K562 (cell line): Measurements from ENCODE around the gene HPS5. TPM values are rescaled to one million over a fixed set of nuclear protein-coding genes. Genes with fewer than 3 reads are reported as not detected.

Source experiments
- BCOR ChIP-seq: fragments of 450-650 bp; IDR thresholded peaks from 2 replicates; pipeline ENCODE4 v1.6.1; 2016
- C11orf30 ChIP-seq: fragments of 450-650 bp; IDR thresholded peaks from 2 replicates; pipeline ENCODE4 v1.6.1; 2016; ENCODE audit warnings: low read depth, mild to moderate bottlenecking
- CBX3 ChIP-seq, 2 experiments: IDR thresholded peaks; 1 replicate in 1 of 2; 2 replicates in 1 of 2; pipeline ENCODE4 v1.6.1; 2012; ENCODE audit warnings: inconsistent platforms in 2 of 2, low read length in 2 of 2, borderline replicate concordance in 1 of 2, control low read depth in 1 of 2
- CUX1 ChIP-seq: fragments of 200-800 bp; sonication (Bioruptor generic); IDR thresholded peaks from 2 replicates; pipeline ENCODE4 v1.6.1; 2016; ENCODE audit warnings: missing genetic modification characterization, missing compliant biosample characterization
- HBP1 ChIP-seq: fragments of 450-650 bp; formaldehyde crosslinking; IDR thresholded peaks from 2 replicates; pipeline ENCODE4 v1.4.0; 2022; ENCODE audit warnings: missing genetic modification characterization
- KAT2B ChIP-seq: IDR thresholded peaks from one replicate; pipeline ENCODE4 v1.6.1; 2012; ENCODE audit warnings: low read depth, mild to moderate bottlenecking, control low read depth, inconsistent platforms, low read length, moderate library complexity
- MEF2A ChIP-seq: IDR thresholded peaks from 2 replicates; pipeline ENCODE4 v1.6.1; 2011; ENCODE audit warnings: low read depth, mild to moderate bottlenecking, low read length, moderate library complexity; ENCODE audit not compliant: control insufficient read depth
- NBN ChIP-seq: fragments of 450-650 bp; IDR thresholded peaks from 2 replicates; pipeline ENCODE4 v1.6.1; 2016; ENCODE audit warnings: low read depth, mild to moderate bottlenecking
- POLR2A ChIP-seq: fragments of 450-650 bp; conservative IDR thresholded peaks from 2 replicates; pipeline ENCODE4 v1.6.1; 2016
- SMAD4 ChIP-seq: fragments of 250-450 bp; sonication (Bioruptor Pico); conservative IDR thresholded peaks from 2 replicates; pipeline ENCODE4 v1.8.0; 2021; ENCODE audit warnings: inconsistent platforms, mild to moderate bottlenecking, moderate library complexity
- SNAPC5 ChIP-seq: fragments of 250-450 bp; sonication (Bioruptor Pico); IDR thresholded peaks from 2 replicates; pipeline ENCODE4 v1.8.0; 2021; ENCODE audit warnings: moderate library complexity, mild to moderate bottlenecking, inconsistent platforms
- SREBF1 ChIP-seq: fragments of 150-350 bp; IDR thresholded peaks from 2 replicates; pipeline ENCODE4 v1.6.1; 2014; ENCODE audit warnings: antibody characterized with exemption, low read depth, low read length, borderline replicate concordance
- ZBTB9 ChIP-seq: fragments of 450-650 bp; formaldehyde crosslinking; IDR thresholded peaks from 2 replicates; pipeline ENCODE4 v1.4.0; 2020; ENCODE audit warnings: mild to moderate bottlenecking, moderate library complexity
- ZNF184 ChIP-seq: sonication (generic); formaldehyde crosslinking; IDR thresholded peaks from 2 replicates; pipeline ENCODE4 v1.5.0; 2020; ENCODE audit warnings: missing genetic modification reagents
- ZNF280A ChIP-seq: fragments of 450-650 bp; IDR thresholded peaks from 2 replicates; pipeline ENCODE4 v1.6.1; 2018; ENCODE audit warnings: mild to moderate bottlenecking, low read depth; ENCODE audit not compliant: partially characterized antibody
- ZNF41 ChIP-seq: fragments of 250-450 bp; sonication (Bioruptor Pico); conservative IDR thresholded peaks from 2 replicates; pipeline ENCODE4 v1.4.0; 2020; ENCODE audit warnings: mild to moderate bottlenecking
- ZNF76 ChIP-seq: fragments of 250-450 bp; sonication (Bioruptor Pico); IDR thresholded peaks from 2 replicates; pipeline ENCODE4 v1.4.0; 2020; ENCODE audit warnings: mild to moderate bottlenecking, moderate library complexity, borderline replicate concordance
- ZNF77 ChIP-seq: fragments of 250-450 bp; sonication (Bioruptor Pico); IDR thresholded peaks from 2 replicates; pipeline ENCODE4 v1.5.0; 2020
- ZNF830 ChIP-seq: fragments of 250-450 bp; sonication (Bioruptor Pico); IDR thresholded peaks from 2 replicates; pipeline ENCODE4 v1.5.0; 2021; ENCODE audit warnings: mild to moderate bottlenecking
- polyA plus RNA-seq, 8 experiments: library from polyadenylated mRNA; depleted of rRNA in 4 of 8; stranded (reverse) in 5 of 8; unstranded in 3 of 8; fragments of >200 nt; fragmentation: Nextera tagmentation in 2 of 8; fragmentation: Illumina TruSeq in 1 of 8; extraction: Ambion mirVana in 2 of 8; extraction: Trizol in 1 of 8; gene quantifications; 2 replicates each; pipeline versions ENCODE4 v1.2.1 to v1.2.3, GENCODE V29; 2011 to 2014; ENCODE audit warnings: inconsistent platforms in 1 of 8, missing spikeins in 1 of 8
- total RNA-seq, 7 experiments: library from RNA; depleted of rRNA in 6 of 7; stranded (reverse); fragments of >200 nt in 6 of 7; fragmentation: Illumina TruSeq in 2 of 7; extraction: Trizol in 2 of 7; gene quantifications; 2 replicates each; pipeline versions ENCODE4 v1.2.1 to v1.2.3, GENCODE V29; 2011 to 2021; ENCODE audit warnings: low replicate concordance in 1 of 7

Gene HPS5
- total and polyA plus RNA-seq, 9 of the 15 experiments (the other 6 are each of a cell fraction or from before 2014, with no cell fraction given) = 12.2 to 28.1 (median 16.8) TPM

GRCh38 chr11:18313965-18314763 lies 7.8 kb downstream of the HPS5 start (continued):
- TF ChIP-seq ZNF184 (no peak), KAT2B (no peak), ZNF830 (CRISPR knock-in tag) (no peak), SMAD4 (CRISPR knock-in tag) (0 out of 2 replicates have a peak, but pooled peaks have one; percentile 31), ZNF280A (no peak), SREBF1 (no peak), ZNF77 (CRISPR knock-in tag) (no peak), SNAPC5 (CRISPR knock-in tag) (no peak), ZNF41 (CRISPR knock-in tag) (no peak), BCOR (0 out of 2 replicates have a peak, but pooled peaks have one; percentile 6), CBX3 (IDR thresholded peaks at IDR 0.05; ENCODE audit: borderline replicate concordance in 1 of 2, low read length in 2 of 2) (no peak), ZBTB9 (CRISPR knock-in tag) (no peak), ZNF76 (CRISPR knock-in tag) (no peak), MEF2A (no peak), C11orf30 (peak; percentile 47; the same call in 1 of the 2 replicates), POLR2A (no peak; the same call in 1 of the 2 replicates), NBN (no peak), CUX1 (CRISPR knock-in tag) (no peak), HBP1 (no peak)
